GM12878 (cell line): ENCODE results near the gene PHF2. TPM values are rescaled to one million over a fixed set of nuclear protein-coding genes. Genes with fewer than 3 reads are reported as not detected.

Experiments used
- ATAC-seq: fragments of 200-7000 bp; cut with Tn5 transposase; 3 replicates; pipeline ENCODE4 v1.9.1; 2020; ENCODE audit warnings: mild to moderate bottlenecking, moderate library complexity
- BruUV-seq: library from RNA; stranded (reverse); fragments of 400-500 nt; replicated peaks from 2 replicates; lab custom pipeline; 2021; lab: Mats Ljungman, UMichigan
- CTCF ChIA-PET: fragments of 300-600 bp; sonication (Branson Sonifier 250); formaldehyde crosslinking; extraction: SDS; loops from one replicate; lab custom pipeline; 2021; ENCODE audit warnings: inconsistent platforms; lab: Yijun Ruan, JAX
- POLR2A ChIA-PET: fragments of 350-600 bp; formaldehyde crosslinking; extraction: SDS; loops from one replicate; lab custom pipeline; 2021; ENCODE audit warnings: inconsistent platforms; lab: Charles Lee
- RAD21 ChIA-PET: fragments of 300-600 bp; sonication (Branson Sonifier 250); formaldehyde crosslinking; loops from one replicate; lab custom pipeline; 2023; ENCODE audit warnings: antibody characterized with exemption; ENCODE audit not compliant: unreplicated experiment; lab: Charles Lee
- SMC1A ChIA-PET: fragments of 300-600 bp; sonication (Branson Sonifier 250); formaldehyde crosslinking; loops from one replicate; lab custom pipeline; 2023; ENCODE audit not compliant: unreplicated experiment, uncharacterized antibody; lab: Charles Lee
- DNase-seq: peaks from one replicate; pipeline ENCODE4 v3.0.0-alpha.2; 2011; ENCODE audit warnings: low read depth, low spot score
- FAIRE-seq: peaks from 3 replicates; lab custom pipeline; 2011; peaks lifted over from hg19 to GRCh38; lab: Jason Lieb, UNC
- H2AFZ ChIP-seq: 2 replicates; pipeline ENCODE4 v1.6.0; 2011; ENCODE audit warnings: low read depth, low read length, control low read depth; ENCODE audit not compliant: control insufficient read depth
- H3K27ac ChIP-seq: 2 replicates; pipeline ENCODE4 v1.5.1; 2011; ENCODE audit warnings: control low read depth; ENCODE audit not compliant: control insufficient read depth, insufficient read depth
- H3K27me3 ChIP-seq, 2 experiments: replicated peaks in 1 of 2; 2 replicates each; pipeline versions ENCODE4 v1.6.0 to v1.6.1; 2011; ENCODE audit warnings: low read length in 1 of 2; ENCODE audit not compliant: control insufficient read depth in 2 of 2, insufficient read depth in 2 of 2
- H3K36me3 ChIP-seq, 2 experiments: 2 replicates each; pipeline ENCODE4 v1.5.1; 2011; ENCODE audit warnings: low read length in 1 of 2; ENCODE audit not compliant: control insufficient read depth in 2 of 2, insufficient read depth in 2 of 2
- H3K4me1 ChIP-seq: 2 replicates; pipeline ENCODE4 v1.6.1; 2011; ENCODE audit warnings: mild to moderate bottlenecking, low read length, moderate library complexity, mixed read lengths; ENCODE audit not compliant: control insufficient read depth, insufficient read depth
- H3K4me2 ChIP-seq: 2 replicates; pipeline ENCODE4 v1.6.0; 2011; ENCODE audit warnings: control low read depth; ENCODE audit not compliant: control insufficient read depth, insufficient read depth
- H3K4me3 ChIP-seq: fragments of 200-600 bp; sonication (generic); 2 replicates; pipeline ENCODE4 v1.5.1; 2016
- H3K79me2 ChIP-seq: 2 replicates; pipeline ENCODE4 v1.6.0; 2011; ENCODE audit warnings: low read length; ENCODE audit not compliant: control insufficient read depth, insufficient read depth
- H3K9ac ChIP-seq: 2 replicates; pipeline ENCODE4 v1.8.0; 2011; ENCODE audit warnings: low read length, control low read depth, mixed read lengths; ENCODE audit not compliant: control insufficient read depth, insufficient read depth
- H3K9me3 ChIP-seq: replicated peaks from 3 replicates; pipeline ENCODE4 v1.5.1; 2011; ENCODE audit warnings: mild to moderate bottlenecking, low read length; ENCODE audit not compliant: control insufficient read depth, insufficient read depth
- H4K20me1 ChIP-seq: 2 replicates; pipeline ENCODE4 v1.6.0; 2011; ENCODE audit not compliant: control insufficient read depth, insufficient read depth
- BCL3 ChIP-seq: IDR thresholded peaks from 2 replicates; pipeline ENCODE4 v1.6.1; 2011; ENCODE audit warnings: borderline replicate concordance, low read depth, mild to moderate bottlenecking, moderate library complexity, low read length; ENCODE audit not compliant: insufficient read depth, poor library complexity, severe bottlenecking
- BRCA1 ChIP-seq: IDR thresholded peaks from 2 replicates; pipeline ENCODE4 v1.6.1; 2011; ENCODE audit warnings: low read depth, low read length, improper control_type of control experiment
- CEBPZ ChIP-seq: fragments of 150-350 bp; IDR thresholded peaks from 2 replicates; pipeline ENCODE4 v1.6.1; 2016; ENCODE audit warnings: low read depth, low read length
- FOS ChIP-seq: IDR thresholded peaks from 3 replicates; pipeline ENCODE4 v1.6.1; 2011; ENCODE audit warnings: borderline replicate concordance; ENCODE audit not compliant: insufficient read length; ENCODE audit errors: extremely low read depth
- HDAC2 ChIP-seq: fragments of 200-600 bp; sonication (generic); IDR thresholded peaks from 2 replicates; pipeline ENCODE4 v1.6.1; 2017
- IRF4 ChIP-seq: IDR thresholded peaks from 2 replicates; pipeline ENCODE4 v1.6.1; 2011; ENCODE audit warnings: low read depth, low read length
- MXI1 ChIP-seq: fragments of 150-350 bp; IDR thresholded peaks from 2 replicates; pipeline ENCODE4 v1.6.1; 2011; ENCODE audit warnings: low read depth, mild to moderate bottlenecking, inconsistent platforms, low read length, improper control_type of control experiment
- NKRF ChIP-seq: fragments of 450-650 bp; conservative IDR thresholded peaks from 2 replicates; pipeline ENCODE4 v1.6.1; 2017; ENCODE audit warnings: mild to moderate bottlenecking, moderate library complexity
- POLR2AphosphoS5 ChIP-seq: IDR thresholded peaks from 2 replicates; pipeline ENCODE4 v1.6.1; 2011; ENCODE audit warnings: mild to moderate bottlenecking, low read length, inconsistent platforms
- TBL1XR1 ChIP-seq: IDR thresholded peaks from 2 replicates; pipeline ENCODE4 v1.6.1; 2012; ENCODE audit warnings: low read depth, low read length, improper control_type of control experiment
- WGBS: methylation state at CpG from one replicate; pipeline ENCODE4 v1.1.6; 2016; ENCODE audit warnings: low lambda C conversion rate; ENCODE audit not compliant: insufficient replicate concordance, insufficient coverage; ENCODE audit errors: missing lambda C conversion rate; 5-methylcytosine and 5-hydroxymethylcytosine counted together
- in situ Hi-C: fragments of 300-500 bp; cut with MboI; formaldehyde crosslinking; loops from 9 replicates; pipeline ENCODE4 v1.14.3; 2018; ENCODE audit warnings: mixed read lengths
- intact Hi-C: fragments of 100-400 bp; cut with micrococcal nuclease; formaldehyde crosslinking; loops from one replicate; pipeline ENCODE4 v1.14.2; 2022; ENCODE audit not compliant: unreplicated experiment
- polyA plus RNA-seq, 11 experiments: library from polyadenylated mRNA; depleted of rRNA in 4 of 11; unstranded in 6 of 11; stranded (reverse) in 5 of 11; fragments of >200 nt; fragmentation: Nextera tagmentation in 4 of 11; fragmentation: Illumina TruSeq in 1 of 11; extraction: Ambion mirVana in 4 of 11; extraction: Trizol in 1 of 11; gene quantifications; 1 replicate in 1 of 11; 2 replicates in 10 of 11; pipeline versions ENCODE4 v1.2.1 to v1.2.3, GENCODE V29; 2011 to 2016; ENCODE audit warnings: inconsistent platforms in 2 of 11, missing spikeins in 2 of 11, low read depth in 1 of 11
- total RNA-seq, 4 experiments: library from RNA; depleted of rRNA in 3 of 4; stranded (reverse); fragments of >200 nt in 3 of 4; fragmentation: Illumina TruSeq in 1 of 4; extraction: Trizol in 1 of 4; gene quantifications; 2 replicates each; pipeline versions ENCODE4 v1.2.1 to v1.2.3, GENCODE V29; 2013 to 2021

The PHF2 gene
- total and polyA plus RNA-seq, 10 of the 15 experiments (the other 5 are each of a cell fraction or from before 2014, with no cell fraction given), result 0.34 to 13.3 (median 5.5) TPM

- RAD21 ChIA-PET, result no interaction called here
- no TSS peak for BruUV-seq
- no peak overlapping the region for H3K9ac ChIP-seq
Measured at GRCh38 chr9:93536874-93537273, 39.5 kb upstream of the PHF2 start.

More at GRCh38 chr9:93536874-93537273, 39.5 kb upstream of the PHF2 start:
- CTCF ChIA-PET, result interaction anchor here (0.6 to 1.0 kb wide), 2 partner anchors 29 to 315 kb away, joined by 3 read pairs; no protein-coding TSS in a partner anchor
- TF ChIP-seq NKRF (no peak), MXI1 (no peak), HDAC2 (no peak), FOS (no peak), BCL3 (no peak), TBL1XR1 (no peak), CEBPZ (no peak), BRCA1 (no peak), POLR2AphosphoS5 (no peak), IRF4 (no peak)
- FAIRE-seq (no peak), ATAC-seq (no peak), DNase-seq (no peak)
- intact Hi-C loops, result no loop called here
- H3K4me2 ChIP-seq, result no peak overlapping the region
- no peaks in the 10 kb centered on the region for H4K20me1 ChIP-seq
- H3K27ac ChIP-seq, result no peak overlapping the region
- H3K27me3 ChIP-seq, result no peaks in the 10 kb centered on the region
- SMC1A ChIA-PET, result no interaction called here
- H3K4me1 ChIP-seq, result no peaks in the 10 kb centered on the region; the same call in 1 of the 2 replicates
- H3K9me3 ChIP-seq, result no peaks in the 10 kb centered on the region
- H2AFZ ChIP-seq, result no peak overlapping the region
- POLR2A ChIA-PET, result interaction anchor here (1.3 kb wide), 1 partner anchor 9 kb away, joined by 8 read pairs; no protein-coding TSS in a partner anchor
- H3K36me3 ChIP-seq, result peaks cover 12 to 34% of the 10 kb centered on the region in 2 experiments
- in situ Hi-C loops, result no loop called here
- 56% methylated on average over 9 of the region's 9 CpGs for WGBS
- H3K79me2 ChIP-seq, result no peaks in the 10 kb centered on the region
- no peak overlapping the region for H3K4me3 ChIP-seq
